Progenitor cell of endocrine pancreas (in vitro differentiated cells): ENCODE results near the gene NRG2. TPM values are rescaled to one million over a fixed set of nuclear protein-coding genes. Genes with fewer than 3 reads are reported as not detected.

ENCODE experiments used
- DNase-seq: peaks from one replicate; pipeline ENCODE4 v3.0.0; 2021; ENCODE audit warnings: low spot score; ENCODE audit not compliant: unreplicated experiment
- H3K27ac Mint-ChIP-seq: 2 replicates; pipeline ENCODE4 v1.8.0; 2021; ENCODE audit warnings: mild to moderate bottlenecking, moderate library complexity, mixed read lengths
- H3K27me3 Mint-ChIP-seq: 2 replicates; pipeline ENCODE4 v1.8.0; 2021; ENCODE audit warnings: mixed read lengths
- H3K36me3 Mint-ChIP-seq: 2 replicates; pipeline ENCODE4 v1.8.0; 2022; ENCODE audit warnings: mixed read lengths; ENCODE audit not compliant: insufficient read depth
- H3K4me1 Mint-ChIP-seq: 2 replicates; pipeline ENCODE4 v1.8.0; 2021; ENCODE audit warnings: low read depth, mixed read lengths
- H3K4me3 Mint-ChIP-seq: 2 replicates; pipeline ENCODE4 v1.8.0; 2021; ENCODE audit warnings: low read depth, mild to moderate bottlenecking, moderate library complexity, mixed read lengths
- H3K9me3 Mint-ChIP-seq: 2 replicates; pipeline ENCODE4 v1.8.0; 2021; ENCODE audit warnings: low read depth, mixed read lengths
- total RNA-seq: library from RNA; stranded (reverse); gene quantifications from 2 replicates; pipeline ENCODE4 v1.2.1, GENCODE V29; 2021
- TF ChIP-seq, protein P1 (sequence below): fragments of 200-600 bp; sonication (generic); IDR thresholded peaks from one replicate; pipeline ENCODE4 v1.5.0; 2021; ENCODE audit warnings: antibody characterized with exemption, mild to moderate bottlenecking; ENCODE audit not compliant: unreplicated experiment

NRG2 gene
- total RNA-seq, 1 donor from 2014 or later: 5.5 TPM

DNA sequence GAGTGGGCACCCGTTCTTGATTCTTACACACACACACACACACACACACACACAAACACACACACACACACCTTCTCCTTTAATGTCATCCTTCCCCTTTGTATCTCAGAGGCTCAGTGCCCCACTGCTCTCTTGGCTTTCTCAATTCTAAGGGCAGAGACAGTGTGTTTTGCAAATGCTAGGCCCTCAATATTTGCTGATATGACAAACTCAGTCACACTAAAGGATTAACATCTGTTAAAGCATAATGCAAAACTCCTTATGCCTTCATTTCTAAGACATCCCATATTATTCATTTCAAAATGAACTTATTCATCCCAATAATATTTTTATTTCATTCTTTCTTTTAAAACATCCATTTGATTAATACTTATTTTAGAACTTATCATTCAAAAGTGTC is 8.9 kb upstream of the NRG2 start:
- H3K27ac Mint-ChIP-seq: no peak overlapping the region
- TF ChIP-seq, protein P1, sequence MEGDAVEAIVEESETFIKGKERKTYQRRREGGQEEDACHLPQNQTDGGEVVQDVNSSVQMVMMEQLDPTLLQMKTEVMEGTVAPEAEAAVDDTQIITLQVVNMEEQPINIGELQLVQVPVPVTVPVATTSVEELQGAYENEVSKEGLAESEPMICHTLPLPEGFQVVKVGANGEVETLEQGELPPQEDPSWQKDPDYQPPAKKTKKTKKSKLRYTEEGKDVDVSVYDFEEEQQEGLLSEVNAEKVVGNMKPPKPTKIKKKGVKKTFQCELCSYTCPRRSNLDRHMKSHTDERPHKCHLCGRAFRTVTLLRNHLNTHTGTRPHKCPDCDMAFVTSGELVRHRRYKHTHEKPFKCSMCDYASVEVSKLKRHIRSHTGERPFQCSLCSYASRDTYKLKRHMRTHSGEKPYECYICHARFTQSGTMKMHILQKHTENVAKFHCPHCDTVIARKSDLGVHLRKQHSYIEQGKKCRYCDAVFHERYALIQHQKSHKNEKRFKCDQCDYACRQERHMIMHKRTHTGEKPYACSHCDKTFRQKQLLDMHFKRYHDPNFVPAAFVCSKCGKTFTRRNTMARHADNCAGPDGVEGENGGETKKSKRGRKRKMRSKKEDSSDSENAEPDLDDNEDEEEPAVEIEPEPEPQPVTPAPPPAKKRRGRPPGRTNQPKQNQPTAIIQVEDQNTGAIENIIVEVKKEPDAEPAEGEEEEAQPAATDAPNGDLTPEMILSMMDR: no peak
- H3K36me3 Mint-ChIP-seq: no peaks in the 10 kb centered on the region
- no peaks in the 10 kb centered on the region for H3K4me1 Mint-ChIP-seq
- DNase-seq: no peak
- H3K27me3 Mint-ChIP-seq: peaks cover 12% of the 10 kb centered on the region
- no peaks in the 10 kb centered on the region for H3K9me3 Mint-ChIP-seq
- no peak overlapping the region for H3K4me3 Mint-ChIP-seq

DNA sequence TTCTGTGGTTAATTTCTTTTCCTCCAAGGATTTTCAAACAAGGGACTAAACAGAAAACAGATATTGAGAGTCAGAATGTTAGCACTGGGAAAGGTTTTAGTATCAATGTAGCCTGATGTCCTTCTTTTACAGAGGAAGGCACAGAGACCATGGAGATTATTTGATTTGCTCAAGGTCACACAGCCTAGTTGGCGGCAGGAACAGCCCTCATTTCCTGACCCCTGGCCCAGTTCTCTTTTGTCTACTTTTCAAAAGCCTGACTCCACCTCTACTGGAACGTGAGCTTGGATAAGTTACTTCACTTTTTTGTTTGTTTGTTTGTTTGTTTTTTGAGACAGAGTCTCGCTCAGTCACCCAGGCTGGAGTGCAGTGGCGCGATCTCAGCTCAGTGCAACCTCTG is 6.6 kb upstream of the NRG2 start:
- H3K27ac Mint-ChIP-seq: no peak overlapping the region
- TF ChIP-seq, protein P1: no peak
- no peaks in the 10 kb centered on the region for H3K9me3 Mint-ChIP-seq
- H3K4me3 Mint-ChIP-seq: no peak overlapping the region
- peaks cover 14% of the 10 kb centered on the region for H3K27me3 Mint-ChIP-seq
- no peaks in the 10 kb centered on the region for H3K4me1 Mint-ChIP-seq
- H3K36me3 Mint-ChIP-seq: no peaks in the 10 kb centered on the region
- no peak for DNase-seq

DNA sequence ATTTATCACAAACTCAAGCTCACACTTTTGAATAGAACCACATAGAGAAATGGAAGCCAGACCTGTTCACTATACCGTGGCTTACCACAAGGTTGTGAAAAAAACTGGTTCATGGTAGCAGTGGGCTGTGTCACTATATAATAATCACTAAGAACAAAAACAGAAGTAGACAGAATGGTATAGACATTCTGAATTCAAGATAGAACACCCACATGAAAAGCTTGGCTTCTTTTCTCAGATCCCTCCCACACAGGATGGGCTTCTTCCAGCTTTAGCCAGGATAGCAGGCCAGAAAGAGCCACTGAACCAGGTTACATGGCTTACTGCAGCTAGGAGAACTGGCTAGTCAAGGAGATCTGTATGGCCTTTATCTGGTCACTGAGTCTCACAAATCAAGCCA is 6.1 kb upstream of the NRG2 start:
- Mint-ChIP-seq H3K27me3 (peaks cover 19% of the 10 kb centered on the region), H3K4me1 (peaks cover 2% of the 10 kb centered on the region), H3K36me3 (no peaks in the 10 kb centered on the region), H3K9me3 (no peaks in the 10 kb centered on the region), H3K4me3 (no peak overlapping the region), H3K27ac (no peak overlapping the region)
- DNase-seq: no peak
- TF ChIP-seq, protein P1: no peak

DNA sequence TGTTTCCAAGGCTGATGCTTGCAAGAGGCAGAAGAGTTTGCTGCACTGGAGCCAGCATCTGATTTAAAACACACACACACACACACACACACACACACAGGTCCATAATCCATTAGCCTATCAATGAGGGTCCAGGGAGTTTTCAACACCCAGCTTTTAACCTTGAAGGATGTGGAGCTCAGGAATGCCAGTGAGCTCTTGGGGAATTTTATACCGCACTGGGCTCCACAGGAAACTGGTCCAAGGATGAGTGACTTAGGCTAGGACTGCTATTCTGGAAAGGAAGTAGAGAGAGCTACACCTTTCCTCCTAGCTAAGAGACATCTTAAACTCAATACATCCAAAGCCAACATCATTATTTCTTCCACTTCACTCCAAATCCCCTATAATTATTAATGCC is 942 bp upstream of the NRG2 start:
- Mint-ChIP-seq H3K27ac (no peak overlapping the region), H3K36me3 (no peaks in the 10 kb centered on the region), H3K9me3 (no peaks in the 10 kb centered on the region), H3K27me3 (peaks cover 29% of the 10 kb centered on the region), H3K4me1 (peaks cover 27% of the 10 kb centered on the region), H3K4me3 (peak overlapping the region; percentile 84)
- TF ChIP-seq, protein P1: no peak
- no peak for DNase-seq

DNA sequence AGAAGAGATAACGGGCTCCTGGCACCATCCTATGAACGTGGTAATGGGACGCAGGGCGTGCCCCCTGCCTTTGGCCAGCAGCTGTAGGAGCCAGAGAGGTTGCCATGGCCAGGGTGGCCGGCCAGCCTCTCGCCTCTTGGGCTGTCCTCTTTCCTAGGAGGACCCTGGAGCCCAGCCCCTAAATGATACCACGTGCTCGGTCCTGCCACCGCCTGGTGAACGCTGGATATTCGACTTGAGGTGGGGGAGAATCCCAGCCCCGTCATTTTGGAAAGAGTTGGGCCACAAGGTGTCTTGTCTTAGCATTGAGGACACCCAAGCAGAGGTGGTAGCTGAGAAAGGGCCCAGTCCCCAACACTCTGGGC is 391 bp upstream of the NRG2 start:
- H3K4me1 Mint-ChIP-seq: peaks cover 32% of the 10 kb centered on the region
- no peaks in the 10 kb centered on the region for H3K9me3 Mint-ChIP-seq
- DNase-seq: no peak
- peaks cover 26% of the 10 kb centered on the region for H3K27me3 Mint-ChIP-seq
- H3K4me3 Mint-ChIP-seq: peak overlapping the region; percentile 84
- no peak overlapping the region for H3K27ac Mint-ChIP-seq
- TF ChIP-seq, protein P1: no peak
- H3K36me3 Mint-ChIP-seq: no peaks in the 10 kb centered on the region

DNA sequence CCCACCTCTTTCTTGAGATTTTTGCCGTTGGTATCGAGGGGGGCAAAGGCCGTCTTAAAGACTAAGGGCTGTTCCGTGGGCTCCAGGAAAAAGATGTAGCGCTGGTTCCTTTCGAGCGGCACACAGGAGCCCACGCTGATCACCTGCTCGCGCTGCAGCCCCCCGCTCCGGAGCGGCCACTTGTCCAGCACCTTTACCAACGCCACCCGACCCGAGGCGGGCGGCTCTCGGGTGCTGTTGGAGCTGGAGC is 781 bp downstream of the NRG2 start:
- TF ChIP-seq, protein P1: no peak
- H3K4me3 Mint-ChIP-seq: peak overlapping the region; percentile 84
- H3K9me3 Mint-ChIP-seq: no peaks in the 10 kb centered on the region
- no peak overlapping the region for H3K27ac Mint-ChIP-seq
- peaks cover 26% of the 10 kb centered on the region for H3K27me3 Mint-ChIP-seq
- DNase-seq: no peak
- H3K36me3 Mint-ChIP-seq: no peaks in the 10 kb centered on the region
- peaks cover 39% of the 10 kb centered on the region for H3K4me1 Mint-ChIP-seq
